Femur (tissue), 1 donor: ENCODE results near the gene MROH2A.

Source experiments
- DNase-seq: peaks from one replicate; pipeline ENCODE4 v3.0.0-alpha.2; 2017

Gene MROH2A

GRCh38 chr2:233766416-233766815 lies 11.7 kb upstream of the MROH2A start:
- DNase-seq, result no peak

GRCh38 chr2:233768076-233768475 lies 10.1 kb upstream of the MROH2A start:
- DNase-seq, result no peak

- DNase-seq, result no peak
Observed at GRCh38 chr2:233769260-233769659, 8.9 kb upstream of the MROH2A start.

GRCh38 chr2:233772153-233772552 lies 6.0 kb upstream of the MROH2A start:
- DNase-seq, result no peak

- no peak for DNase-seq
Observed at GRCh38 chr2:233772583-233772982, 5.5 kb upstream of the MROH2A start.

- no peak for DNase-seq
Observed at GRCh38 chr2:233773854-233774253, 4.3 kb upstream of the MROH2A start.

GRCh38 chr2:233775414-233775813 lies 2.7 kb upstream of the MROH2A start:
- DNase-seq, result no peak

GRCh38 chr2:233779722-233780121 lies 1.6 kb downstream of the MROH2A start:
- no peak for DNase-seq

GRCh38 chr2:233780771-233781170 lies 2.6 kb downstream of the MROH2A start:
- DNase-seq, result no peak

- no peak for DNase-seq
Observed at GRCh38 chr2:233789554-233789953, 11.4 kb downstream of the MROH2A start.

GRCh38 chr2:233791151-233791882 lies 13.2 kb downstream of the MROH2A start:
- DNase-seq, result no peak

- DNase-seq, result no peak
Observed at GRCh38 chr2:233791883-233792329, 13.8 kb downstream of the MROH2A start.

- no peak for DNase-seq
Observed at GRCh38 chr2:233792720-233793119, 14.6 kb downstream of the MROH2A start.

GRCh38 chr2:233793465-233794127 lies 15.5 kb downstream of the MROH2A start:
- no peak for DNase-seq

GRCh38 chr2:233794128-233794658 lies 16.1 kb downstream of the MROH2A start:
- no peak for DNase-seq

GRCh38 chr2:233795735-233796171 lies 17.6 kb downstream of the MROH2A start:
- DNase-seq, result no peak

GRCh38 chr2:233796254-233796653 lies 18.1 kb downstream of the MROH2A start:
- DNase-seq, result no peak

- DNase-seq, result peak; percentile 2
Observed at GRCh38 chr2:233798335-233799086, 20.4 kb downstream of the MROH2A start.

- DNase-seq, result no peak
Observed at GRCh38 chr2:233799087-233799665, 21.0 kb downstream of the MROH2A start.

- no peak for DNase-seq
Observed at GRCh38 chr2:233799716-233800115, 21.6 kb downstream of the MROH2A start.

GRCh38 chr2:233800208-233800607 lies 22.1 kb downstream of the MROH2A start:
- no peak for DNase-seq

- peak; percentile 5 for DNase-seq
Observed at GRCh38 chr2:233801357-233802131, 23.4 kb downstream of the MROH2A start.
